GM21825 (cell line): Measurements from ENCODE around the gene CBFA2T2.
"Not testable (repeated sequence)": the region's sequence is repeated elsewhere in the genome, so short reads cannot be mapped to it uniquely, and the experiment has no call there.

ENCODE experiments used
- ATAC-seq: cut with Tn5 transposase; IDR thresholded peaks from one replicate; pipeline ENCODE4 v1.9.1; 2021; ENCODE audit warnings: mild to moderate bottlenecking, moderate library complexity; ENCODE audit not compliant: unreplicated experiment

The CBFA2T2 gene

DNA sequence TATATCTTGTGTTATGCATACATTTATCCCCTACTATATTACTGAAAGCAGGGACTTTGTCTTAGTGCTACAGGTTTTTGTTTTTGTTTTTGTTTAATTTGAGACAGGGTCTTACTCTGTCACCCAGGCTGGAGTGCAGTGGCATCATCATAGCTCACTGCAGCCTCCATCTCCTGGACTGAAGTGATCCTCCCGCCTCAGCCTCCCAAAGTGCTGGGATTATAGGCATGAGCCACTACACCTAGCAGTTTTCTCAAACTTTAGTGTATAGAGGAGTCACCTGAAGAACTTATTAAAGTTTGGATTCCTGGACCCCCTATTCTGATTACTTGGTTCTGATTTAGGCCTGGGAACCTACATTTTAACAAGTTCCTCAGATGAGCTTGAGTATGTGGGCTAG, 51.9 kb downstream of the CBFA2T2 start:
- ATAC-seq = no peak

DNA sequence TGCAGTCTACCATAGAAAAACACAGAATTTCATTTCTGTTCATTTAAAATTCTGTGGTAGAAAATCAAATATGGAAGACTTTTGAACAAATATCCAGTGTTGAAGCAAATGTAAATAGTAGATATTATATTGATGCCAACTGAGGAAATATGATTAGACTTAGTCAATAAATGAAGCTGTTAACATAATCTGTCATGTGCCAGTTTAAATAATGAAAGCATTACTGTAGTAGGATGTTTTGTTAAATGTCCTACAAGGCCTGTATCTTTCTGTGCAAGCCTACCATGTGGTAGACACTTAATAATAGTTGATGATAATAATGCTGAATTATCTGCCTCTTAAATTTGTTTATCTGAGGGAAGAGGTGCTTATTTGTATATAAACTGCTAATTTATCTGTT, 55.9 kb downstream of the CBFA2T2 start:
- no peak for ATAC-seq

DNA sequence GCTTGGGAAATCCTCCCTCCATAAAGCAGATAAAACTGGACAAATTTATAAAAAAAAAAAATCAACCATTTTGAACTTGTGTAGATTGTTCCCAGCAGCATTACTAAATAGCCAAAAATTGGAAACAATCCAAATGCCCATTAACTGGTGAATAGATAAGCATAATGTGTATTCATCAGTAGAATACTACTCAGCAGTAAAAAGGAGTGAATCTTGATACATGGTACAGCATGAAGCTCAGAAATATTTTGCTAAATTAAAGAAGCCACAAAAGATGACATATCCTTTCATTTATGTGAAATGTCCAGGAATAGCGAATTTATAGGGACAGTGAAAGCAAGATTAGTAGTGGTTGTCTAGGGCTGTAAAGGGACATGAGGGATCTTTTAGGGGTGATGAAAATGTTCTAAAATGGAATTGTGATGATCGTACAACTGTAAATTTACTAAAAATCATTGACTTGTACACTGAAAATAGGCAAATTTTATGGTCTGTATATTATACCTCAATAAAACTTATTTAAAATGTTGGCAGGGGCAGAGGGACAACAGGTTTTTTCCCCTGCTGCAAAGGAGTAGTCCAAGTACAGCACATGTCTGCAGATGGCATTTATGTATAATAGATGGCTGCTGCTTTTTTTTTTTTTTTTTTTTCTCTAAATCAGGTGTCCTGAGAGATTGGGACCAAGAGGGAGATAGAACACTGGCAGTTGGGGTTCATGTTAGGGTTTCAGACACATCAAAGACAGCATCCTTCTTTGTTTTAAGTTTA, 59.5 kb downstream of the CBFA2T2 start:
- no peak for ATAC-seq

DNA sequence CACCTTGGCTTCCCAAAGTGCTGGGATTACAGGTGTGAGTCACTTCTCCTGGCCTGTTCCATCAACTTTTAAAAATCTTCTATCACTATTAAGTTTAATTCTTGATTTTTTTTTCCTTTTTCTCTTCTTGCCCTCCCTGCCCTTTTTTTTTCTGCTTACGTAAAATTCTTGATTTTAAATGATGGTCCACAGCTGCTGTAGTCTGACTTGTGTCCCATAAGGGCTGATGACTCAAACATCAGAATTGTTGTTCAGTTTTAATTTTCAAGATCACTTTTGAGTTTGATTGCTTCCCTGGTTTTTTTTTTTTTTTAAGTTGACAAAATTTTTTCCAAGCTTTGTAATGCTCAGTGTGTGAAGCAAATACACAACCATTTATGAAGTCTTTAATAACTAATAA, 61.9 kb downstream of the CBFA2T2 start:
- no peak for ATAC-seq

DNA sequence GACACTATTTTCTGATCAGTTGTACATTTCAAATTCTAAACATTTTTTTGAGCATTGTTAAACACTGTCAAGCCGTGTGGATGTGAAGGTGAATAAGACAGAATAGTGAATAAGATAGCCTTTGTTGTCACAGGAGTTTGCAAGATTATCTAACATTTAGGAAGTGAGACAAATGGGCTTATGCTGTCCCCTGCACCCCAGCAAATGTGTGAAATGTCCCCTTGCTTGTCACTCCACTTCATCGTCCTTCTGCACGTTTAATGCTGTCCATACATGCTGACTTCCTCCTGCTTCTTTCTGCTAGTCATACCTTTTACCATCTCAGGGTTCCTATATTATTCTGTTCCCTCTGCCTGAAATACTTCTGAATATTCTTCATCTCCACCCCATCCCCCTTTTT, 62.6 kb downstream of the CBFA2T2 start:
- no peak for ATAC-seq

DNA sequence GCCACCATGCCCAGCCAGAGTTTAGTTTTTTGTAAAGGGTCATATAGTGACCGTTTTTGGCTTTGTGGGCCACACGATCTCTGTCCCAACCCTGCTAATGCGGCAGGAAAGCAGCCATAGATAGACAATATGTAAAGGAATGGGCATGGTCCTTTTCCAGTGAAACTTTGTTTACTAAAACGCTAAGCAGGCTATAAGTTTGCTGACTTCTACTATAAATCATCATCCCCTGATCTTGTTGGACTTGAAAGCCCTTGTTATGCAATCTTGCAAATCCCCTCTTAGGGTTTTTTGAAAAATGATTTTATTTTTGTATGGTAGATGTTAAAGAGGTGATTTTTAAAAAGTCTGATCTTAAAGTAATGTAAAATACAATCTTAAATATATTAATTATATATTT, 63.6 kb downstream of the CBFA2T2 start:
- ATAC-seq = no peak

DNA sequence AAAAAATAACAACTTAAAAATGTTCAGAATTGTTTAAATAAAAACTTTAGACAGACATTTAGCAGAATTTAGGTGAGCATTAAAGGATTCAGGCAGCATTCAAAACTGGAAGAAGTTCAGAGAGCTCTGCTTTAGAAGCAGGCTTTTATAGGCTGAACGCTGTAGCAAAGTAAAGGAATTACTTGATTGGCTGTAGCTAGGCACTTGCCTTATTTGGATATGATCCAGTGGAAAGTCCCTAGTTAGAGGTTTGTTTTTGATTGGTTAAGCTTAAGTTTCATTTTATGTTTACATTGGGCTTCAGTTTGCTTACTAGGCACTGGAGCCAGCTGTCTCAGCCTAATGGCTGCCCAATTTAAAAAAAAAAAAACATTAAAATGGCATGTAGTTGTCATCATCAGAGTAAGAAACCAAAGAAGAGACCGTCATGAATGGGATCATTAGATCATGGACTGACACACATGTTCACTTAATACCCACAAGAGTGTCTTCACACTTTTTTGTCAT, 65.1 kb downstream of the CBFA2T2 start:
- ATAC-seq = peak; percentile 89

DNA sequence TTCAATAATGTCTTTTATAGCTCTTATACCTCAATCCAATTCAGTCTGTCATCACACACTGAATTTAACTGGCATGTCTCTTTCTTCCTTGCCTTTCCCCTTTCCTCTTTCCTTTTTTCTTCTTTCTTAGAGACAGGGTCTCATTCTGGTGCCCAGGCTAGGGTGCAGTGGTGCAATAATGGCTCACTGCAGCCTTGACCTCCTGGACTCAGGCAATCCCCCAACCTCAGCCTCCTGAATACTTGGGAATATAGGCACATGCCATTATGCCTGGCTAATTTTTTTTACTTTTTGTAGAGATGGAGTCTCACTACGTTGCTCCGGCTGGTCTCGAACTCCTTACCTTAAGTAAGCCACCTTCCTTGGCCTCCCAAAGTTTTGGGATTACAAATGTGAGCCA, 65.9 kb downstream of the CBFA2T2 start:
- no peak for ATAC-seq

DNA sequence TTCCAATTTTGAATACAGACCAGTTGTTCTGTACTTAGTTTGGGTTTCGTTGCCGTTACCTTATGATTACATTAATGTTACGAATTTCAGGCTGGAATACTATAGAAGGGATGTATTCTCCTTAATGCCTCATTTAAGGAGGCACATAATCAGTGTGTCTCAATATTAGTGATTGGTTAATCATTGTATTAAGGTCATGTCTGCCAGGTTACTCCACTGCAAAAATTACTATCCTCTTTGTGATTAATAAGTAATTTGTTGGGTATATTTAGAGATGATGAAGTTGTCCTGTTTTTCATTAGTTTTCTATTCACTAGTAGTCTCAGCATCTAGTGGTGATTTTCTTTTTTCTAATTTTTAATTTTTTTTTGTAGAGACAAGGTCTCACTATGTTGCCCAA, 66.3 kb downstream of the CBFA2T2 start:
- no peak for ATAC-seq

DNA sequence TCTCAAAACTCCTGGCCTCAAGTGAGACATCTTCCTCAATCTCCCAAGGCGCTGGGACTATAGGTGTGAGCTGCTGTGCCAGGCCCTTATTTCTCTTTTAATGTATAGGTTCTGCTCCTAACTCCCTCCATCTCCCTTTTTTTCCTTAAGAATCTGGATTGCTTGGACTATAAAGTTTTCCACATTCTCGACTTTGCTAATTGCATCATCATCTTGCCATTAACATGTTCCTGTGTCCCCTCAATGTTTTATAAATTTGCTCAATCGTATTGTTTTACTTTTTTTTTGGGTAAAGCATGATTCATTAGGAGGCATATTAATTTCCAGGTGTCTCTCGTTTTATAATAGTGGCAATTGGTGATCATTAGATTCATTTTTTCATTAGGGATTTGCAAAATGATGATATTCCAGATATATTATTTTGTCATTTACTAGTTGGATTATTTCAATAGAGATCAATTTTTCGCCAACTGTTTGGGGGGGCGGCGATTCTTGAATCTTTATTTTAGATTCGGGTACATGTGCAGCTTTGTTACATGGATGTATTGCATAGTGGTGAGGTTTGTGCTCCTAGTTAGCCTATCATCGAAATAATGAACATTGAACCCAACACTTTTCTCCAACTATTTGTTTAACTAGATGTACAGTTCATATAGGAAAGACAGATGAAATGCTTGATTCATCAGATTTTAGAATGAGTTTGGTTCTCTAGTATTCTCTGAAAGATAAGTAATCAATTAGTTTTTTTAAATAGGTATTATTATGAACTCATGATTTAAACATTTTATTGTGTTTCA, 68.7 kb downstream of the CBFA2T2 start:
- no peak for ATAC-seq

DNA sequence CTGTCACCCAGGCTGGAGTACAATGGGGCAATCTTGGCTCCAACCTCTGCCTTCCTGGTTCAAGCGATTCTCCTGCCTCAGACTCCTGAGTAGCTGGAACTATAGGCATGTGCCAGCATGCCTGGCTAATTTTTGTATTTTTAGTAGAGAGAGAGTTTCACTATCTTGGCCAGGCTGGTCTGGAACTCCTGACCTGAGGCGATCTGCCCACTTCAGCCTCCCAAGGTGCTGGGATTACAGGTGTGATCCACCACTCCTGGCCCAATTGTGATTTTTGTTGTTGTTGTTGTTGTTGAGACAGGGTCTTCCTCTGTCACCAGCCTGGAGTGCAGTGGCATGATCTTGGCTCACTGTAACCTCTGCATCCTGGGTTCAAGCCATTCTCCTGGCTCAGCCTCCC, 69.3 kb downstream of the CBFA2T2 start:
- ATAC-seq = no peak

DNA sequence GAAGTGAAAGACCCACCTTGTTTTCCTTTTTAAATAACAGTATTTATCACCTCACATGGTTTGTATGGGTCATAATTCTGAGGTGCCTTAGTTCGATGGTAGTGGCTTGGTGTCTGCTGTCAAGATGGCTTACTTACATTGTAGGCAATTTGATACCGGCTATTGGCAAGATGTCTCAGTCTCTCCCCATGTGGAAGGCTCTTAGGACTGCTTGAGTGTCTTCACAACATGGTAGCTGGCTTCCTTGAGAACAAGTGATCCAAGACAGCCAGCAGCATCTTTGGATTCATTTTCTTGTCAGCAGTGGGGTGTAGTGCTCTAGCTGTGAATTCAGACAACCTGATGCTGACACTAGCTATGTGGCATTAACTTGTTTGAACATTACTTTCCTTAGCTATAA, 70.1 kb downstream of the CBFA2T2 start:
- ATAC-seq = no peak

DNA sequence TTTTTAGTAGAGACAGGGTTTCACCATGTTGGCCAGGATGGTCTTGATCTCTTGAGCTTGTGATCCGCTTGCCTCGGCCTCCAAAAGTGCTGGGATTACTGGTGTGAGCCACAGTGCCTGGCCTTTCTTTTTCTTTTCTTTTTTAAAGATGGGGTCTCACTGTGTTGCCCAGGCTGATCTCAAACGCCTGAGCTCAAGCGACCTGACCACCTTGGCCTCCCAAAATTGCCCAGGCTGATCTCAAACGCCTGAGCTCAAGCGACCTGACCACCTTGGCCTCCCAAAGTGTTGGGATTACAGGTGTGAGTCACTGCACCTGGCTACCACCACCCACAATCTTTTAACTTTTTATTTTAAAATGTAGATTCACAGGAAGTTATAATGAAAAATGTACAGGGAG, 71.2 kb downstream of the CBFA2T2 start:
- ATAC-seq = not testable (repeated sequence)

DNA sequence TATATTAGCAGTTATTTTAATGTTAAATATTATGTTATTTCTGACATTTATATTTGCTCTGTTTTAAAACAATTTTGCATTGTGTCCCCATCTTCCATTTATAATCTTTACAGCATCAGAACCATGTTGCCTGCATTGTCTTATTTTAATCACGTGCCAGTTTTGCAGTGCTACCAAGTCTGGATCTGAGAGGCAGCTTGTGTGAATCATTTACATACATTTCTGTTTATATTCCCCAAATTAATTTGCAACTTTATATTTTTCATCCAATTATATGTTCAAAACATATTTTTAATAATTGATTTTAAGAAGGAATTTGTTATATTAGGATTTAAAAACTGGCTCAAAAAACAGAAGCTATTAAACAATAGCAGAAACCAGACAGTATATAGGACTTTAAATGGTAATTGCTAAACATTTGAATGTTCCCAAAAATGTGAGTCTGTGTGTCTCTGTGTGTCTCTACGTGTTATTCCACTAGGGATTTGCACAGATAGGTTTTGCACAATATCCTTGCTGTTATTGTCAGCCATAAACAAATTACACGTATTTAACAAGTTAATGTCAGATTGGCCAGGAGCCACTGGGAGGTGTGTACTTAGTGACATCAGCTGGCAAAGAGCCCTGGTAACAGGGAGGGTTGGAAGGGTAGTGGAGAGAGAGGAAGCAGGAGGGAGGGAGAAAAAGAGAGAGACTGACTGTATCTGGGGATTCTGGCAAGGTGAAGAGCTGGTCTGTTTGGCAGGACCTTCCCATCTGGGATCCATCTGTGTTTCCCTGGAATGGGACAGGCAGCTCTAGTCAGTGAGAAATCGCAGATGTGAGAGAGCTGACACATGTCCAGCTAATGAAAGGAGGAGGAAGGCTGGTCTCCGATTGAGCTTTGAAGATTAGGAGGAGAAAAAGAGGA, 72.1 kb downstream of the CBFA2T2 start:
- ATAC-seq = no peak

DNA sequence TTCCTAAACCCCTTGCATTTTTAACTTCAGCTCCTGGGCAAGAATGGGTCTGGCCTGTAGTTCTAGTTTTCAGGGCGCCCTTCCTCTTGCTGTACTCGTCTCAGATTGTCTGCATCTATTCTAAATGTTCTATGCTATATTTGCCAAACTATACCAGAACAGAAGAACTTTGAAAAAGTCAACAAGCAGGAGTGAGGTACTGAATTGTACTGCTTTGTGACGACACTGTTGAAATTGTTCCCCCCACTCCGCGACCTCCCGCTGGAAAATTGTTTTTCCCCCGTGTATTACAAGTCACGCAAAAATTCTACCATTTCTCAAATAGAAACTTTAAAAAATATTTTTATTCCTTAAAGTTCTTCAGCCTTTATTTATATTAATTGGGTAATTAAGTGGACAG, 73.9 kb downstream of the CBFA2T2 start:
- no peak for ATAC-seq

DNA sequence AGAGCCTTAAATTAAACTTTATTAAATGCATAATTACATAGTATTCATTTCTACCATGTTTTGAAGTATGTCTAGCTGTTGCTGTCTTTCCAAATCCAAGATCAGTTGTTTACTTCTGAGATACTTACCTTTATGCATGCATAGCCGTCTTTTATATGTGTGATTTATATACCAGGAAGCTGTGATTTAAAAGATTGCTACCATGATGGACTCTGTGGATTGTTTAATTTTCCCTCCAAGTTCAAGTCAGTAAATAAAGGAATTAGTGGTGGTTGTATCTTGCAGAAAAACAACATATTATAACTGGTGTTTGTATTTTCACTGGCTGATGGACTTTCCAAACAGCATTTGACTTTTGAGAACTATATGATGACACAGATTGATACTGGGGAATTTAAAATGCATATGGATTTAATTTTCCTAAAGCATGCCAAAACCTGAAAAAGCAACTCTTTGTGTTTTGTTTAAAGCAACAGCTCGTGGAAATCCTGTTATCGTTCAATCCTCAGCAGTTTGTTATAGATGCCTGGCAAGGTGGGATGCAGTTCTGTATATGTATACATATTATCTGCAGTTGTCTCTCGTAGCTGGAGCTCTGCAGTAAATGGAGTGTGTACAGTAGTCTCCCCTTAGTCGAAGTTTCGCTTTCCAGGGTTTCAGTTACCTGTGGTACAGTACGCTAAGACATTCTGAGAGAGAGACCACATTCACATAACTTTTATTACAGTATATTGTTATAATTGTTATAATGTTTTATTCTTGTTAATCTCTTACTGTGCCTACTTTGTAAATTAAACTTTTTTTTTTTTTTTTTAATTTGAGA, 77.1 kb downstream of the CBFA2T2 start:
- no peak for ATAC-seq

DNA sequence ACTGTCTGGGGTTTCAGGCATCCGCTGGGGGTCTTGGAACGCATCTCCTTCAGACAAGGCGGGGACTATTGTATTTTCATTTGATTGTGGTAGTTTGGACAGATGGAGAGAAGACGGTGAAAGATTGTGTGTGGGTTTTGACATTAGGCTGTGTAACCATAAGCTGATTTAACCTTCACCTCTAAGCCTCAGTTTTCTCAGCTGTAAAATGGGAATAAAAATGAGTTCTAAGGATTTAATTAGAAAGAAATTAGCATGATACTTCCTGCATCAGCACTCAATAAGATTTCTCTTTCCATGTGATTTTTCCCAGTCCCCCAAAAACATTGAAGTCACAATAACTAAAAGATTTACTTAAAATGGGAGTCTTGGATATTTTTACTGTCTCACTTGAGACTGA, 78.1 kb downstream of the CBFA2T2 start:
- ATAC-seq = no peak

DNA sequence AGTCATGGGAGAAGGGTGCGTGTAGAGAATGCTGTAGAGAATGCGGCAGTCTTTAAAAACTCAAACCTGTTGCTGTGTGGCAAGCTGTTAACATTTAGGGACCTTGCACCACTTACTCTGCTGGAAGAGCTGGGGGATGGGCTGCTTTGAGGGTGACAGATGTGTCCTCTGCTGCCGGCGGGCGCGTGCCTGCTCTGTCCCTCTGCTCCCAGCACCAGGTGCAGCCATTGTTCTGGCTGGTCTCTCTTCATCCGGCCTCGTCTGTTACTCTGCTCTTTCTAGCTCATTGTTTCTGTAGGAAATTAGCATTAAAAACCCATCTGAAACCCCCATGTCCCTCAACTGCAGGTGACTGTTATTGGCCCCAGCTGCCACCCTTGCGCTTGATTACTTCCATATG, 78.5 kb downstream of the CBFA2T2 start:
- ATAC-seq = peak; percentile 60

DNA sequence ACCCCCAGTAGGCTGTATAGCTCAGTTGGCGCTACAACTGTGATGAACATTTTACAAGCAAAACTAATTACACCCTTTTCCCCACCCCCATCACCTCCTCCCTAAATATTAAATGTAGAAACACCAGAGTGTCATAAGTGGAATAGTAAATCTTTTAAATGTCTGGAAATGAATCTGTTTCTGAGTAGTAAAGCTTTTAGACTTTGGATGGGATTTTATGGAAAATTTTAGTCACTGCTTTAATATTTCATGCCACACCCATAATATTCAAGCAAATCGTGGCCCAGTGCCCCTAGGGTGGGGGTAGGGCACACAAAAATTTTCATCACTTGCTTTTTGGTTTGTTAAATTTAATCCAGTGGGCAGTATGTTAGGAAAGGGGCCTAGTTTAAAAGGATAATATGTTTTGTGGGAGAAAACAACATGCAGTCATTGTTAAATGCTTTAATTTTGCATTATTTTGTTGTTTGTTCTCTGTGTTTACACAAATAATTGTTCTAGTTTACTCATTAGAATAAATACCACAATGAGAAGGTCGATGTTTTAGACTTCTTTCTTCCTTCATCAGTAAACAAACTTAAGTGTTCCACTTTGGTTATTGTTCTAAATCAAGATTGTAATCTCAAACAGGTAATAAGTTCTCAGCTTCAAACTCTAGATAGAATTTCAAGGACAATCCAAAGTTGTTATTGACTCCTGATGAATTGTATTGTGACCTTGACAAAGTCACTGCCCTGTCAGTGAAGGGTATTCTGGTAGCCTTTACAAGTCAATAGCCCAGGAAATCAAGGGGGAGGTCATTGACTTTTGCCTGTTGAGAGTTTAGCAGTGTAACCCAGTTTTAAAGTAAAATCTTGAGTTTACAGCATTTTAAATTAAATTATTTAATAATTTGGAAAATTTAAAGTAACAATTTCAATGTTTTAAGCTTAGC, 79.2 kb downstream of the CBFA2T2 start:
- ATAC-seq = no peak
